ENCODE measurements around the gene ADCY2.

The ADCY2 gene

DNA sequence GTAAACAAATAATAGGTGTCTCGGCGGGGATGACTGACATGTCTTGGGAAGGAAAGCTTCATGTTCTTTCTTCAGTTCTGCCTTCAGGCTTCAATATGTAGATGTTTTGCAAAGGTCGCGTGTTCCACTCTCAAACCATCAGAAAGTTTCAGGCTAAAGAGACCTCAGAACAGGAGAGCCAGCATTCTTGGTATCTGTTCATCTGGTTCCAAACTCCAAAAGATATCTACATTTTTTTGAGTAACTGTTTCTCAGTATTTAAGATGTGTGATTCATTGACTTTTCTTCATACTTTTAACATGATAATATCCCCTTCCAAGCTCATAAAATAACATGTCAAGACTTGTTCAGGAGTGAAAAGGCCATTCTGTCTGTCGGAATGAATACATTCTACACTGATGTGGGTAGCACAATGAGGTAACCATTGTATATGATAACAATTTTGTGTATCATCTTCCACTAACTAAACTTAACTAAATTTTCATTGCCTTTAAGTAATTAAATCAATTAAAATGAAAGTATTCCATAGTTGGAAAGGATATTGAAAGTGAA is 271.4 kb downstream of the ADCY2 start:
- DNase-seq (ENCODE audit: low read depth) = no peak

DNA sequence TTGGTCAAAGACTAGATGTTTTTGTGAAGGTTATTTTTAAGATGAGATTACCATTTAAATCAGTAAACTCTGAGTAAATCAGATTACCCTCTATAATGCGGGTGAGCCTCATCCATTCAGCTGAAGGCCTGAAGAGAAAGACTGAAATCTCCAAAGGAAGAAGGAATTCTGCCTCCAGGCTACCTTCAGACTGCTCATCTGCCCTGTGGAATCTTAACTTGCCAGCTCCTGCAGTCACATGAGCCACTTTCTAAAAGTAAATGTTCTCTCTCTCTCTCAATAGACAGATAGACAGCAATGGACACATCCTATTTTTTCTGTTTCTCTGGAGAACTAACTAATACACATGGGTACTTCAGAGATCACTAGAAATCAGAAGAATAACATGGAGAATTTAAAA is 272.2 kb downstream of the ADCY2 start:
- no peak for DNase-seq (ENCODE audit: low read depth)

GRCh38 chr5:7668627-7669026 is 272.7 kb downstream of the ADCY2 start:
- no peak for DNase-seq (ENCODE audit: low read depth)

DNA sequence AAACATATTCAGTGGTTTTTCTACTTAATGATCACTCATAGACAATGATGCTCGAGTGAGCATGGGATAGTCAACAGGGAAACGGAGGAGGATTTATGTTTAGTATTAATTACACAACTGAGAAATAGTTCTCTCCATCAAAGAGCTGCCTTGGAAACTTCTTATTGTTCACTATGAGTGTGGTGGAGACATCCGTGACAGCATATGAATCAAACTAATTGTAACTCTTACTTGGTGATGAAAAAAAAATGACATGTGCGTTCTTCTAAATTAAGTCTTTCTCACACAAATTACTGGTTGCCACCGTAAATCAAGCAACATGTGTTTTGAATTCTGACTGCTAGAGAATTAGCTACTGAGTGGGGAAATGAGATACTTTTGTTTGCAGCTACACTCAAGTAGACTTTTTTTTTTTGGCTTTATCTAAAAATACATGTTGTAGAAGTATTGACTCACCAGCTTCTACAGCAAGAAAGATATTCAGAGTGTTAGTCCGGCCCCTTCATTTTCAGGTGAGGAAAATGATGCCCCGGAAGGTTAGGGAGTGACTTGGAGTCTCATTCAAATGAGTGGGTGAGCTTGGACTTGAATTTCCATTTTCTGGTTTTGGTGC is 275.5 kb downstream of the ADCY2 start:
- DNase-seq (ENCODE audit: low read depth) = no peak

- DNase-seq (ENCODE audit: low read depth) = no peak
Observed at GRCh38 chr5:7673658-7674057, 277.7 kb downstream of the ADCY2 start.

GRCh38 chr5:7676455-7676854 is 280.5 kb downstream of the ADCY2 start:
- no peak for DNase-seq (ENCODE audit: low read depth)

GRCh38 chr5:7678030-7678429 is 282.1 kb downstream of the ADCY2 start:
- DNase-seq (ENCODE audit: low read depth) = no peak

- DNase-seq (ENCODE audit: low read depth) = no peak
Observed at GRCh38 chr5:7679663-7680062, 283.7 kb downstream of the ADCY2 start.

GRCh38 chr5:7680260-7680659 is 284.3 kb downstream of the ADCY2 start:
- DNase-seq (ENCODE audit: low read depth) = no peak

DNA sequence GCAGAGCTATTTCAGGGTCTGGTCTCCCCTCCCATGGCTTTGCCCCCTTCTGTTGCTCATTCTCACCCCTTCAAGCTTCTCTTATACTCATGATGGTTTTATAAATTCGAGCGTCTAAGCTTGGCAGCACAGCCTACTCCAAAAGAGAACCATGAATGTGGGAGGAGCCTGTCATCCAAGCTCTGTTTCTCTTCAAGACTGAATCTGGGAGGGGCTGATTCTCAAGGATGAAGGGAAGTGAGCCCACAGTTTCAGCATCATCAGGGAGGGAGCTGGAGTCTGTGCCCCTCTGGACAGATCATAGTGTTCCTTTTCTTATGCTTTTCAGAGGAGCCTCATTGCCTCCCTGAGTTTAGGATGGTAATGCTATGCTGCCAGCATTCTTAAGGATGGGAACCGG is 286.4 kb downstream of the ADCY2 start:
- DNase-seq (ENCODE audit: low read depth) = no peak

DNA sequence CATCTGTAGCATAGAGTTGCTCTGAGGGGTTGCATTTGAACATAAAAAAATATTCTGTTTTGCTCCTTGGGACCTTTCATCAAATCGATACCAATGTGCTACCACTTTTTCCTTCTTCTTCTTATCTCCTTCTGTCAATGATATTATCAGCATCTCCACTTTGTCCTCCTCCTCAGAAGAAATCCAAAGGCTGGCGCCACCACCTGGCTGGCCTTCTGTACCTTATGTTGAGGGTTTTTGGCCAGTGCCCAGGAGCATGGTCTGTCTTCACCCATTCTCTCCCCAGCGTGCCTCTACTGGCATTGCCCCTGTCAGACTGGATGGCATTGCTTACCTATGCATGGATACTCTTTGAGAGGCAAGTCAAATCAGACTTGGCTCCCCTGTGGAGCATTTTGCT is 287.8 kb downstream of the ADCY2 start:
- DNase-seq (ENCODE audit: low read depth) = no peak

DNA sequence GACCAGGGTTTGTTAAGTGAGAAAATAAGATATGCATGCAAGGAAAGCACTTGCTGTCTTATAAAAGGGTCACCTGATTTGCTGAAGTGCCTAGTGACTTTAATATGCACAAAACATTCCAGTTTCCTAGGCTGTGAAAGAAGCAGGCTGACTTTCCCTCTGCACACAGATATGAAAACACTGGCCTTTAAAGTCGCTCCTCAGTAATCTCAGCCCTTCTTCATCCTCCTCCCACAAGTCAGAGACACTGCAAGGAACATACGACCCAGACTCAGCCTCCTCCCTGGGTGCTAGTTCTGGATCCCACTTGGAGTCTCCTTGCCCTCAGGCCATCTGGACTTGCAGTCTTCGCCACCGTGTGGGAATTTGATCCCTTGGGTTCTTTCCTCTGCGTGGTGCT is 288.9 kb downstream of the ADCY2 start:
- DNase-seq (ENCODE audit: low read depth) = no peak

DNA sequence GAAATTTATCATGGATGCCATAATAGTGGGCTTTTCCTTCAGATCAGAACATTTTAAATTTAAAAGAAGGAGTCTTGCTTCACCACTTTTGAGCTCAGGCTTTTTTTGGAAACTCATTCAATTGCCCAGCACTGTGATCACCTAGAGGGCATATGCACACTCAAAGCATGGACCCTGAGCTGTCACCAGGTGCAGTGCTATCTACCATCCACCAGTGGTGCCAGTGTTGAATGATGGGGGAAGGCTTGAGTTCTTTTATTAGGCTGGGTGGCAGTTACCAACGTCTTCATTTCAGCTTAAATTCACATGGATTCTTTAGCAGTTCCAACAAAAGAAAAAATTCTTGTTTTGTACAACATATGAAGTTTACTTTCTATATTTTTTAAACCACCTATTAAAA is 290.9 kb downstream of the ADCY2 start:
- no peak for DNase-seq (ENCODE audit: low read depth)

- no peak for DNase-seq (ENCODE audit: low read depth)
Observed at GRCh38 chr5:7690557-7690956, 294.6 kb downstream of the ADCY2 start.

- no peak for DNase-seq (ENCODE audit: low read depth)
Observed at GRCh38 chr5:7705261-7705660, 309.3 kb downstream of the ADCY2 start.

GRCh38 chr5:7705736-7706135 is 309.8 kb downstream of the ADCY2 start:
- DNase-seq (ENCODE audit: low read depth) = no peak

- no peak for DNase-seq (ENCODE audit: low read depth)
Observed at GRCh38 chr5:7706256-7706655, 310.3 kb downstream of the ADCY2 start.

DNA sequence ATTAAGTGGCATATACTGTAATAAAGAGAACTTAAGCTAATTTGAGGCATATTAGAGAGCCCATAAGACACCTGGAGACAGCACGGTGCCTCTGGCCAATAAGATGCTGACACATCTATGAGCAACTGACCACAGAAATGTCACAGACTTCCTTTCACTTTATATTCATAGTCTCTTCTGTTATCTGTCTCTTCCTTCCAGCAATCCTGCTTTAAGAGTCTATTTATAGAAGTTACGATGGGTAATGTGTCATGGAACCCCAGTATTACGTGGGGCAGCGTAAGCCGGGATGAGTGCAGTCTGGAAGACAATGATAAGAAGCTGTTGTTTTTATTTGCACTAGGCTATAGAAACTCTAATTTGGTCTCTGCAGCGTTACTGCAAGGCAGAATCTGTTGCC is 318.2 kb downstream of the ADCY2 start:
- no peak for DNase-seq (ENCODE audit: low read depth)

DNA sequence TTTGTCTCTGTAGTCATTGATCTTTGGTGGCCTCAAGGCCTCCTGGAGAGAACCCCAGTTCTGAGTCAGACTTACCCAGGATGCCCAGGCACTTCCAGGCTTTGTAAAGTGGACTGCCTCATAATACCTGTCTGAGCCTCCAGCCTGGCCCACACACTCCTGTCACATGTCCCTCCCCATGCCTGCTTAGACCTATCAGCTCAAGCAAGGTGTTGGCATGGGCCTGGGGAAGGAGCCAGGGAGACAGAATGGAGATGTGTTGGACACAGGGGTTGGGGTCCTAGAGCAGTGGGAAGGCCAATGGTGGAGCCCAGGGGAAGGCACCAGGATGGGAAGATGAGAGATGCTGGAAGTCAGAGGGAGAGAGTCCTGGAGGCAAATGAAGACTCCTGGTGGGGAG is 318.8 kb downstream of the ADCY2 start:
- DNase-seq (ENCODE audit: low read depth) = no peak

- DNase-seq (ENCODE audit: low read depth) = no peak
Observed at GRCh38 chr5:7717691-7718090, 321.8 kb downstream of the ADCY2 start.

DNA sequence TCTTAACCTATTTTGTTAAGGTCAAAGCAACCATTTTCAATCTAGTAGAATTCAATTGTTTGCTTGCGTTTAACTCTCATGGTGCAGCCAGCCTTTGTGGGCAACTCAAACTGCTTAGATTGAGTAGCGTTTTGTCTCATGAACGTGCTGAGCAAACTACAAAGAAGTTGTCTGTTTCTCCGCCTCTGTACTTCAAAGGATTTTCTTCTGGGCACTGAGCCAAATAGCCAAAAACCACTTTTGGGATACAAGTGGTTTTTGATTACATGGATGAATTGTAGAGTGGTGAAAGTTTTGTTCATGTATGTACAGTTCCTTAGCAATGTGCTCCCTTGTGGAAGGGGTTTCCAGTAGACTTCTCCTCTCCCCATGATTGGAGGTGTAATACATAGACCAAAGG is 332.1 kb downstream of the ADCY2 start:
- no peak for DNase-seq (ENCODE audit: low read depth)

- DNase-seq (ENCODE audit: low read depth) = no peak
Observed at GRCh38 chr5:7741415-7742065, 345.6 kb downstream of the ADCY2 start.

DNA sequence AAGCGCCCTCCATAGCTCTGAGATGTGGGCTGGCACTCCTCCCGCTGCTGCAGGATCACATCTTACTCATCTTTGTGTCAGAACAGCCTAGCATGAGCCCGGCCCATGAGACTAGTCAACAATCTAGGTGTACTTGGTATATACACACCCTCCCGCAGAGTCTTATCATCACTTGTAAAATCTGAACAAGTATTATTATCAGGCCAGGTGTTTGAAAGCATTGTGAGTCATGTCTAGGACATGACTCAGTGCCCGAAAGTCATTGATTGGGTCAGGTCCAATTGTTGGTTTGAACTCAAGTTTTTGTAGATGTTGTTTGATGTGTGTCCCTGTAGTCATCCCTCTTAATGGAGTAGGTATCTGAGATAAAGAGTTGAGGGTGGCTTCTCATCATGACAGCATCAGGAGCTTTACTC is 346.3 kb downstream of the ADCY2 start:
- DNase-seq (ENCODE audit: low read depth) = no peak
